K562 (cell line): ENCODE results near the gene GLB1L. TPM values are rescaled to one million over a fixed set of nuclear protein-coding genes. Genes with fewer than 3 reads are reported as not detected.

ENCODE experiments used
- ATAC-seq: fragments of 200-7000 bp; cut with Tn5 transposase; 3 replicates; pipeline ENCODE4 v1.9.1; 2020; ENCODE audit warnings: moderate library complexity
- BruUV-seq: library from RNA; stranded (reverse); fragments of 400-500 nt; replicated peaks from 2 replicates; lab custom pipeline; 2021; lab: Mats Ljungman, UMichigan
- CTCF ChIA-PET: fragments of 300-600 bp; formaldehyde crosslinking; extraction: SDS; loops from one replicate; lab custom pipeline; 2021; ENCODE audit warnings: low intra/inter-chr PET ratio; lab: Yijun Ruan, JAX
- POLR2A ChIA-PET: fragments of 300-600, 350-650 bp; sonication (Branson Sonifier 250); formaldehyde crosslinking; extraction: SDS; loops from one replicate; lab custom pipeline; 2021; ENCODE audit warnings: antibody characterized with exemption, inconsistent platforms; lab: Yijun Ruan, JAX
- DNase-seq, 4 experiments: peaks; one replicate each; pipeline versions ENCODE4 v3.0.0 to v3.0.0-alpha.2; 2011 to 2018; ENCODE audit warnings: low spot score in 3 of 4, mixed read lengths in 3 of 4; ENCODE audit errors: extremely low read depth in 1 of 4
- FAIRE-seq: peaks from 2 replicates; lab custom pipeline; 2011; peaks lifted over from hg19 to GRCh38; lab: Jason Lieb, UNC
- H2AFZ ChIP-seq: 2 replicates; pipeline ENCODE4 v1.6.0; 2011; ENCODE audit warnings: low read depth, low read length, control low read depth, inconsistent platforms
- H3K27ac ChIP-seq: fragments of 200-600 bp; 3 replicates; pipeline ENCODE4 v1.8.0; 2011; ENCODE audit warnings: low read depth, mild to moderate bottlenecking, control low read depth, inconsistent platforms, low read length, moderate library complexity, mixed read lengths; ENCODE audit errors: extremely low read depth
- H3K27me3 ChIP-seq, 2 experiments: fragments of 300-600 bp in 1 of 2; 2 replicates in 1 of 2; 3 replicates in 1 of 2; pipeline versions ENCODE4 v1.6.0 to v1.8.0; 2011; ENCODE audit warnings: inconsistent platforms in 2 of 2, low read length in 2 of 2, mild to moderate bottlenecking in 1 of 2, mixed read lengths in 1 of 2, moderate library complexity in 1 of 2; ENCODE audit not compliant: control insufficient read depth in 2 of 2, insufficient read depth in 2 of 2
- H3K36me3 ChIP-seq: fragments of 300-600 bp; 3 replicates; pipeline ENCODE4 v1.8.0; 2011; ENCODE audit warnings: mild to moderate bottlenecking, low read length, inconsistent platforms; ENCODE audit not compliant: control insufficient read depth, insufficient read depth
- H3K4me1 ChIP-seq, 2 experiments: fragments of 200-600 bp in 1 of 2; replicated peaks in 1 of 2; 2 replicates in 1 of 2; 3 replicates in 1 of 2; pipeline versions ENCODE4 v1.5.1 to v1.8.0; 2011; ENCODE audit warnings: inconsistent platforms in 2 of 2, low read length in 2 of 2, mild to moderate bottlenecking in 1 of 2, mixed read lengths in 1 of 2, moderate library complexity in 1 of 2; ENCODE audit not compliant: control insufficient read depth in 2 of 2, insufficient read depth in 2 of 2
- H3K4me2 ChIP-seq: 2 replicates; pipeline ENCODE4 v1.6.1; 2011; ENCODE audit warnings: low read length, control low read depth, inconsistent platforms, mixed read lengths; ENCODE audit not compliant: insufficient read depth
- H3K4me3 ChIP-seq: fragments of 200-600 bp; sonication (generic), shearing (Covaris generic); 2 replicates; pipeline ENCODE4 v1.5.1; 2016; ENCODE audit warnings: control low read depth, inconsistent platforms
- H3K79me2 ChIP-seq: fragments of 200-600 bp; 3 replicates; pipeline ENCODE4 v1.8.0; 2011; ENCODE audit warnings: low read length, inconsistent platforms; ENCODE audit not compliant: control insufficient read depth, insufficient read depth
- H3K9ac ChIP-seq, 2 experiments: 2 replicates each; pipeline versions ENCODE4 v1.6.0 to v1.6.1; 2011; ENCODE audit warnings: low read depth in 2 of 2, low read length in 2 of 2, control low read depth in 1 of 2, inconsistent platforms in 1 of 2, mild to moderate bottlenecking in 1 of 2, mixed read lengths in 1 of 2; ENCODE audit not compliant: insufficient read depth in 1 of 2
- H3K9me1 ChIP-seq: one replicate; pipeline ENCODE4 v1.6.0; 2011; ENCODE audit warnings: inconsistent platforms, mild to moderate bottlenecking, low read length, moderate library complexity; ENCODE audit not compliant: control insufficient read depth, insufficient read depth
- H3K9me3 ChIP-seq: replicated peaks from 2 replicates; pipeline ENCODE4 v1.5.1; 2011; ENCODE audit warnings: low read depth, low read length, inconsistent platforms; ENCODE audit not compliant: control insufficient read depth, insufficient read depth
- H4K20me1 ChIP-seq: replicated peaks from 2 replicates; pipeline ENCODE4 v1.6.1; 2011; ENCODE audit warnings: low read length, inconsistent platforms, mixed read lengths; ENCODE audit not compliant: control insufficient read depth, insufficient read depth
- CEBPB ChIP-seq: fragments of 450-650 bp; IDR thresholded peaks from 2 replicates; pipeline ENCODE4 v1.6.1; 2016; ENCODE audit warnings: missing genetic modification characterization, missing compliant biosample characterization
- GATAD2B ChIP-seq: fragments of 450-650 bp; IDR thresholded peaks from 2 replicates; pipeline ENCODE4 v1.6.1; 2017; ENCODE audit warnings: mild to moderate bottlenecking, borderline replicate concordance
- NUFIP1 ChIP-seq: fragments of 450-650 bp; IDR thresholded peaks from 2 replicates; pipeline ENCODE4 v1.6.1; 2018; ENCODE audit not compliant: partially characterized antibody
- WGBS: fragments of 100-300 bp; shearing (Covaris generic); methylation state at CpG from one replicate; pipeline ENCODE4 v1.1.6; 2016; ENCODE audit warnings: low coverage, mixed read lengths; ENCODE audit not compliant: insufficient coverage; ENCODE audit errors: missing lambda C conversion rate; 5-methylcytosine and 5-hydroxymethylcytosine counted together
- in situ Hi-C: fragments of 300-500 bp; cut with MboI; formaldehyde crosslinking; loops from 4 replicates; pipeline ENCODE4 v1.15.0; 2018; ENCODE audit warnings: inconsistent platforms, mixed read lengths
- intact Hi-C: fragments of 100-400 bp; cut with micrococcal nuclease; formaldehyde crosslinking; loops from 2 replicates; pipeline ENCODE4 v1.14.2; 2022
- polyA plus RNA-seq, 8 experiments: library from polyadenylated mRNA; depleted of rRNA in 4 of 8; stranded (reverse) in 5 of 8; unstranded in 3 of 8; fragments of >200 nt; fragmentation: Nextera tagmentation in 2 of 8; fragmentation: Illumina TruSeq in 1 of 8; extraction: Ambion mirVana in 2 of 8; extraction: Trizol in 1 of 8; gene quantifications; 2 replicates each; pipeline versions ENCODE4 v1.2.1 to v1.2.3, GENCODE V29; 2011 to 2014; ENCODE audit warnings: inconsistent platforms in 1 of 8, missing spikeins in 1 of 8
- total RNA-seq, 7 experiments: library from RNA; depleted of rRNA in 6 of 7; stranded (reverse); fragments of >200 nt in 6 of 7; fragmentation: Illumina TruSeq in 2 of 7; extraction: Trizol in 2 of 7; gene quantifications; 2 replicates each; pipeline versions ENCODE4 v1.2.1 to v1.2.3, GENCODE V29; 2011 to 2021; ENCODE audit warnings: low replicate concordance in 1 of 7
- TF ChIP-seq, protein P1 (sequence below): fragments of 250-450 bp; sonication (Bioruptor Pico); IDR thresholded peaks from 2 replicates; pipeline ENCODE4 v1.9.0; 2021; ENCODE audit warnings: mild to moderate bottlenecking, inconsistent platforms
- TF ChIP-seq, protein P2 (sequence below): fragments of 250-450 bp; sonication (Bioruptor Pico); IDR thresholded peaks from 2 replicates; pipeline ENCODE4 v1.6.1; 2021; ENCODE audit warnings: mild to moderate bottlenecking

GLB1L gene
- total and polyA plus RNA-seq, 9 of the 15 experiments (the other 6 are each of a cell fraction or from before 2014, with no cell fraction given), result 0.42 to 2.9 (median 2.5) TPM

DNA sequence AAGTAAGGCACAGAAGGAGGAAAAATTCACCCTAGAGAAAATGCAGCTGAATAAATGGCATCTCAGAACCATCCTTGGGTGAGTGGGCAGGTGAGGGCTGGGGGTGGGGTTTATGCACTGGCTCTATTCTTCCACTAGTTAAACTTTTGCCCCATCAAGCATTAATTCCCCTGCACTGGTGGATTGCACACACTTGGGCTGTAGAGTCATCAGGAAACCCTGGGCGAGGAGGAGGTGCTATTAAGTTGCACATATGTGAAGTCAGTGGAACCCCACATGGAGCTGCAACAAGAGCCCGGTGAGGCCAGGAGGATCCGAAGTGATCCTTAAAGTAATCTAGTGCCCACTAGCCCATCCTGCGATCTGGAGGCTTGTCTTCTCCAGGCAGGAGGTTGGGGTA lies 27.1 kb upstream of the GLB1L start:
- no peak overlapping the region for H2AFZ ChIP-seq
- H3K4me1 ChIP-seq, result peaks cover 4 to 6% of the 10 kb centered on the region in 2 experiments; a peak in 3 of 5 replicates
- H3K9ac ChIP-seq, result peak overlapping the region in 1 of 2 experiments; percentile 45; a peak in 1 of 4 replicates
- no peaks in the 10 kb centered on the region for H3K36me3 ChIP-seq
- CTCF ChIA-PET, result no interaction called here
- TF ChIP-seq GATAD2B, result no peak
- TF ChIP-seq, protein P1, sequence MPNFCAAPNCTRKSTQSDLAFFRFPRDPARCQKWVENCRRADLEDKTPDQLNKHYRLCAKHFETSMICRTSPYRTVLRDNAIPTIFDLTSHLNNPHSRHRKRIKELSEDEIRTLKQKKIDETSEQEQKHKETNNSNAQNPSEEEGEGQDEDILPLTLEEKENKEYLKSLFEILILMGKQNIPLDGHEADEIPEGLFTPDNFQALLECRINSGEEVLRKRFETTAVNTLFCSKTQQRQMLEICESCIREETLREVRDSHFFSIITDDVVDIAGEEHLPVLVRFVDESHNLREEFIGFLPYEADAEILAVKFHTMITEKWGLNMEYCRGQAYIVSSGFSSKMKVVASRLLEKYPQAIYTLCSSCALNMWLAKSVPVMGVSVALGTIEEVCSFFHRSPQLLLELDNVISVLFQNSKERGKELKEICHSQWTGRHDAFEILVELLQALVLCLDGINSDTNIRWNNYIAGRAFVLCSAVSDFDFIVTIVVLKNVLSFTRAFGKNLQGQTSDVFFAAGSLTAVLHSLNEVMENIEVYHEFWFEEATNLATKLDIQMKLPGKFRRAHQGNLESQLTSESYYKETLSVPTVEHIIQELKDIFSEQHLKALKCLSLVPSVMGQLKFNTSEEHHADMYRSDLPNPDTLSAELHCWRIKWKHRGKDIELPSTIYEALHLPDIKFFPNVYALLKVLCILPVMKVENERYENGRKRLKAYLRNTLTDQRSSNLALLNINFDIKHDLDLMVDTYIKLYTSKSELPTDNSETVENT (CRISPR knock-in tag), result no peak
- TF ChIP-seq CEBPB (tag), result no peak
- TF ChIP-seq, protein P2, sequence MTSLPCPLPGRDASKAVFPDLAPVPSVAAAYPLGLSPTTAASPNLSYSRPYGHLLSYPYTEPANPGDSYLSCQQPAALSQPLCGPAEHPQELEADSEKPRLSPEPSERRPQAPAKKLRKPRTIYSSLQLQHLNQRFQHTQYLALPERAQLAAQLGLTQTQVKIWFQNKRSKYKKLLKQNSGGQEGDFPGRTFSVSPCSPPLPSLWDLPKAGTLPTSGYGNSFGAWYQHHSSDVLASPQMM (CRISPR knock-in tag), result no peak
- TF ChIP-seq NUFIP1, result no peak
- no peak overlapping the region for H3K27ac ChIP-seq
- no peak for FAIRE-seq
- H4K20me1 ChIP-seq, result no peaks in the 10 kb centered on the region
- H3K4me3 ChIP-seq, result no peak overlapping the region
- WGBS, result 23% methylated on average over 4 of the region's 4 CpGs
- H3K79me2 ChIP-seq, result no peaks in the 10 kb centered on the region
- no peaks in the 10 kb centered on the region for H3K9me3 ChIP-seq
- no peaks in the 10 kb centered on the region for H3K27me3 ChIP-seq
- no peaks in the 10 kb centered on the region for H3K9me1 ChIP-seq
- POLR2A ChIA-PET, result interaction anchor here (0.8 kb wide), 1 partner anchor 9 kb away, joined by 4 read pairs; no protein-coding TSS in a partner anchor
- in situ Hi-C loops, result no loop called here
- ATAC-seq, result no peak
- intact Hi-C loops, result no loop called here
- DNase-seq, result no peak
- BruUV-seq, result no TSS peak
- no peak overlapping the region for H3K4me2 ChIP-seq
